DOHH2 (cell line): Measurements from ENCODE around the gene RASSF4.

Experiments used
- H3F3A ChIP-seq: fragments of 200-600 bp; sonication (generic), shearing (Covaris generic); 2 replicates; pipeline ENCODE4 v1.6.0; 2016; ENCODE audit warnings: antibody characterized with exemption, mild to moderate bottlenecking; ENCODE audit not compliant: control insufficient read depth, insufficient read depth
- H3K27ac ChIP-seq: fragments of 200-600 bp; sonication (generic); 2 replicates; pipeline ENCODE4 v1.5.1; 2014; ENCODE audit warnings: low read depth, mild to moderate bottlenecking, low read length, moderate library complexity
- H3K27me3 ChIP-seq: fragments of 200-600 bp; sonication (generic); 2 replicates; pipeline ENCODE4 v1.6.1; 2014; ENCODE audit warnings: mild to moderate bottlenecking, low read length, mixed read lengths; ENCODE audit not compliant: control insufficient read depth
- H3K36me3 ChIP-seq: fragments of 200-600 bp; sonication (generic); 2 replicates; pipeline ENCODE4 v1.6.1; 2014; ENCODE audit warnings: mild to moderate bottlenecking, low read length, moderate library complexity, mixed read lengths; ENCODE audit not compliant: control insufficient read depth
- H3K4me1 ChIP-seq: fragments of 200-600 bp; sonication (generic); 2 replicates; pipeline ENCODE4 v1.6.1; 2014; ENCODE audit warnings: mild to moderate bottlenecking, low read length, mixed read lengths; ENCODE audit not compliant: control insufficient read depth
- H3K4me2 ChIP-seq: fragments of 200-600 bp; sonication (generic); 2 replicates; pipeline ENCODE4 v1.6.0; 2014; ENCODE audit warnings: mild to moderate bottlenecking, low read length, moderate library complexity
- H3K4me3 ChIP-seq: fragments of 200-600 bp; sonication (generic); 2 replicates; pipeline ENCODE4 v1.5.1; 2014; ENCODE audit warnings: mild to moderate bottlenecking, low read length, mixed read lengths
- H3K79me2 ChIP-seq: fragments of 200-600 bp; sonication (generic); 2 replicates; pipeline ENCODE4 v1.6.1; 2014; ENCODE audit warnings: mild to moderate bottlenecking, low read length, mixed read lengths; ENCODE audit not compliant: control insufficient read depth
- H3K9me2 ChIP-seq: fragments of 200-600 bp; sonication (generic); replicated peaks from 2 replicates; pipeline ENCODE4 v1.6.1; 2014; ENCODE audit warnings: mild to moderate bottlenecking, low read length, mixed read lengths; ENCODE audit not compliant: control insufficient read depth
- H3K9me3 ChIP-seq: fragments of 200-600 bp; sonication (generic); 2 replicates; pipeline ENCODE4 v1.6.1; 2014; ENCODE audit warnings: antibody characterized with exemption, low read length, mixed read lengths; ENCODE audit not compliant: control insufficient read depth, insufficient read depth
- H4K20me1 ChIP-seq: fragments of 200-600 bp; sonication (generic); 2 replicates; pipeline ENCODE4 v1.6.0; 2014; ENCODE audit warnings: low read depth, mild to moderate bottlenecking, antibody characterized with exemption, low read length, moderate library complexity; ENCODE audit not compliant: control insufficient read depth, insufficient read depth
- EZH2phosphoT487 ChIP-seq: fragments of 200-600 bp; sonication (generic); IDR thresholded peaks from 2 replicates; pipeline ENCODE4 v1.6.1; 2017; ENCODE audit warnings: borderline replicate concordance, mild to moderate bottlenecking, antibody characterized with exemption, low read length, moderate library complexity, mixed read lengths
- TF ChIP-seq, protein P1 (sequence below): fragments of 200-600 bp; sonication (generic); IDR thresholded peaks from one replicate; pipeline ENCODE4 v1.5.1; 2014; ENCODE audit warnings: antibody characterized with exemption, mild to moderate bottlenecking, low read depth, low read length; ENCODE audit not compliant: poor library complexity, severe bottlenecking

Gene RASSF4

DNA sequence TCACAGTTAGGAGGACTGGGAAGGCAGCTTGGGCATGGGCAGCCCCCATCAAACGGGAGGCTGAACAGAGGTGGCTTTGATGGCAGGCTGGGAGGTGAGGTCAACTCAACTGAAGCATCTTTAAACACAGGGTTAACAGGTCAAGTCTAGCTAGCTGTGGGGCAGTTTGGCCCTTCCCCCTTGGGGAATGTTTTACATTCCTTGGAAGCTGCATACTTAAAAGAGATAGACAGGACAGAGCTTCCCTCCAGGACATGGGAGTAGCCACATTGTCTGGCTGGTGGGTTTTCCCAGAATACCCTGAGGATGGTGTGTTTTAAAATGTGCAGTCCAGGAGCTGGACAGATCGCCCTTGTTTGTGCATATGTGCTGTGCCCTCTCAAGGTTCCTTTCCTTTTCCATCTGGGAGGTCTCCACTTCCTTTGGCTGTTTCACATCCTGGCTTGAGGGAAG lies 6.8 kb upstream of the RASSF4 start:
- no peak overlapping the region for H3K27ac ChIP-seq
- H3K4me1 ChIP-seq = peaks cover 19% of the 10 kb centered on the region
- no peaks in the 10 kb centered on the region for H3F3A ChIP-seq
- H3K4me3 ChIP-seq = no peak overlapping the region
- H3K27me3 ChIP-seq = no peaks in the 10 kb centered on the region
- H3K79me2 ChIP-seq = no peaks in the 10 kb centered on the region
- TF ChIP-seq EZH2phosphoT487 = no peak
- TF ChIP-seq, protein P1, sequence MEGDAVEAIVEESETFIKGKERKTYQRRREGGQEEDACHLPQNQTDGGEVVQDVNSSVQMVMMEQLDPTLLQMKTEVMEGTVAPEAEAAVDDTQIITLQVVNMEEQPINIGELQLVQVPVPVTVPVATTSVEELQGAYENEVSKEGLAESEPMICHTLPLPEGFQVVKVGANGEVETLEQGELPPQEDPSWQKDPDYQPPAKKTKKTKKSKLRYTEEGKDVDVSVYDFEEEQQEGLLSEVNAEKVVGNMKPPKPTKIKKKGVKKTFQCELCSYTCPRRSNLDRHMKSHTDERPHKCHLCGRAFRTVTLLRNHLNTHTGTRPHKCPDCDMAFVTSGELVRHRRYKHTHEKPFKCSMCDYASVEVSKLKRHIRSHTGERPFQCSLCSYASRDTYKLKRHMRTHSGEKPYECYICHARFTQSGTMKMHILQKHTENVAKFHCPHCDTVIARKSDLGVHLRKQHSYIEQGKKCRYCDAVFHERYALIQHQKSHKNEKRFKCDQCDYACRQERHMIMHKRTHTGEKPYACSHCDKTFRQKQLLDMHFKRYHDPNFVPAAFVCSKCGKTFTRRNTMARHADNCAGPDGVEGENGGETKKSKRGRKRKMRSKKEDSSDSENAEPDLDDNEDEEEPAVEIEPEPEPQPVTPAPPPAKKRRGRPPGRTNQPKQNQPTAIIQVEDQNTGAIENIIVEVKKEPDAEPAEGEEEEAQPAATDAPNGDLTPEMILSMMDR = no peak
- no peaks in the 10 kb centered on the region for H3K36me3 ChIP-seq
- no peaks in the 10 kb centered on the region for H3K9me2 ChIP-seq
- H4K20me1 ChIP-seq = no peaks in the 10 kb centered on the region
- no peak overlapping the region for H3K4me2 ChIP-seq
- H3K9me3 ChIP-seq = no peaks in the 10 kb centered on the region

DNA sequence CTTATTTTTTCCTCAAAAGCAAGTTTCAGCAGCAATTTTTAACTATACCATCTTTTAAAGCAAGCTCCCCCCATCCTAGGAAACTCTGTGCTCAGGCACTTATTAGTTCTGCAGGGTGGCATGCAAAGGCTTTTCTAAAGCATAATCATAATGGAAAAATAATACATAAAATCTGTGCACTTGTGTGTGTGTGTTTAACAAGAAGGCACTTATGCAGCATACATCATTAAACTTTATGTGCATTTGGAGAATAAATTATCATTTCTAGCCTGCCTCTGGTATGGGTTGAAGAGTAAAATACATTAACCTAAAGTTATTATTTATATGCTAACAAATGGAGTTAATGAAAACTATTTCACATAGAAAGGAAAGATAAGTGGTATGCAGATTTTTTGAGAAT lies 5.6 kb upstream of the RASSF4 start:
- H3K4me1 ChIP-seq = peaks cover 17% of the 10 kb centered on the region
- H3K27me3 ChIP-seq = no peaks in the 10 kb centered on the region
- H4K20me1 ChIP-seq = no peaks in the 10 kb centered on the region

DNA sequence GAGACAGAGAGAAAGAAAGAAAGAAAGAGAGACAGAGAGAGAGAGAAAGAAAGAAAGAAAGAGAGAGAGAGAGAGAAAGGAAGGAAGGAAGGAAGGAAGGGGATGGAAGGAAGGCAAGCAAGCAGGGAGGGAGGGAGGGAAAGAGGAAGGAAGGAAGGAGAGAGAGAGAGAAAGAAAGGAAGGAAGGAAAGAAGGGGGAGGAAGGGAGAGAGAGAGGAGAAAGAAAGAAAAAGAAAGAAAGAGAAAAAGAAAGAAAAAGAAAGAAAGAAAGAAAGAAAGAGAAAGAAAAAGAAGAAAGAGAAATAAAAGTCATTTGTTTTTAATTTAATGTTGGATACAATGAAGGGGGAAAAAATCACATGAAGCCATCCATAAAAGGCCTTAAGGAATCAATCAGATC lies 4.6 kb upstream of the RASSF4 start:
- TF ChIP-seq EZH2phosphoT487 = no peak
- TF ChIP-seq, protein P1 = no peak
- H3K27me3 ChIP-seq = no peaks in the 10 kb centered on the region
- H3K4me2 ChIP-seq = no peak overlapping the region
- H3K4me1 ChIP-seq = peaks cover 13% of the 10 kb centered on the region
- no peak overlapping the region for H3K27ac ChIP-seq
- H3F3A ChIP-seq = no peaks in the 10 kb centered on the region
- H3K36me3 ChIP-seq = no peaks in the 10 kb centered on the region
- no peaks in the 10 kb centered on the region for H4K20me1 ChIP-seq
- H3K9me3 ChIP-seq = no peaks in the 10 kb centered on the region
- peaks cover 10% of the 10 kb centered on the region for H3K79me2 ChIP-seq
- no peaks in the 10 kb centered on the region for H3K9me2 ChIP-seq
- H3K4me3 ChIP-seq = no peak overlapping the region

More for the DNA sequence above, 5.6 kb upstream of the RASSF4 start:
- no peak overlapping the region for H3K4me2 ChIP-seq
- no peaks in the 10 kb centered on the region for H3K9me3 ChIP-seq
- no peaks in the 10 kb centered on the region for H3K36me3 ChIP-seq
- no peak overlapping the region for H3K4me3 ChIP-seq
- TF ChIP-seq, protein P1 = no peak
- no peak for TF ChIP-seq EZH2phosphoT487
- H3K27ac ChIP-seq = no peak overlapping the region
- peaks cover 9% of the 10 kb centered on the region for H3K79me2 ChIP-seq
- no peaks in the 10 kb centered on the region for H3K9me2 ChIP-seq
- no peaks in the 10 kb centered on the region for H3F3A ChIP-seq
